GM12891 (cell line): ENCODE data around the gene FOXO3.

ENCODE experiments used
- POLR2A ChIP-seq: IDR thresholded peaks from 2 replicates; pipeline ENCODE4 v1.6.1; 2011; ENCODE audit warnings: low read depth, low read length, control low read depth
- POLR2AphosphoS5 ChIP-seq: IDR thresholded peaks from 2 replicates; pipeline ENCODE4 v1.6.1; 2011; ENCODE audit warnings: low read depth, low read length, control low read depth
- SPI1 ChIP-seq: IDR thresholded peaks from 2 replicates; pipeline ENCODE4 v1.6.1; 2011; ENCODE audit warnings: low read depth, low read length, control low read depth
- TAF1 ChIP-seq: IDR thresholded peaks from 2 replicates; pipeline ENCODE4 v1.6.1; 2011; ENCODE audit warnings: low read depth, low read length, control low read depth

DNA sequence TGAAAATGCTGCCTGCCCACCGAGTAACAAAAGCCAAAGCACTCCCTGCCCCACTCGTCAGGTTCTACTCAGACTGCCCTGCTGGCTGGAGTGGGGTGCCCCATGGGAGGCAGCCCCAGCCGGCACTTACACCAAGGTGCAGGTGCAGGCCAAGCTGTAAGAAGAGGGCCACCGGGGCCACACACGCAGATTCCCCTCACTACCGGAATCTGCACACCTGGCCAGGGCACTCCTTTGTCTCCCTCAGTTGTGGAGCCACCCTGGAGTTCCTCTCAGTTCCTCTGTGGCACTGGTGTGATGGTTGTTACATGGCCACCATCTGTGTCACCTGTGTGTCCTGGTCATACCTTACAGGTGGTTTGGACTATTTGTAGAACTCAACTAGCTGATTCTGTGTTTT, 112.4 kb downstream of the FOXO3 start:
- TF ChIP-seq POLR2A (no peak), TAF1 (no peak), SPI1 (no peak), POLR2AphosphoS5 (no peak)
